GM21786 (cell line): ENCODE data around the gene SPACA9.

ENCODE experiments used
- ATAC-seq: cut with Tn5 transposase; IDR thresholded peaks from one replicate; pipeline ENCODE4 v1.9.1; 2021; ENCODE audit not compliant: unreplicated experiment

Gene SPACA9

DNA sequence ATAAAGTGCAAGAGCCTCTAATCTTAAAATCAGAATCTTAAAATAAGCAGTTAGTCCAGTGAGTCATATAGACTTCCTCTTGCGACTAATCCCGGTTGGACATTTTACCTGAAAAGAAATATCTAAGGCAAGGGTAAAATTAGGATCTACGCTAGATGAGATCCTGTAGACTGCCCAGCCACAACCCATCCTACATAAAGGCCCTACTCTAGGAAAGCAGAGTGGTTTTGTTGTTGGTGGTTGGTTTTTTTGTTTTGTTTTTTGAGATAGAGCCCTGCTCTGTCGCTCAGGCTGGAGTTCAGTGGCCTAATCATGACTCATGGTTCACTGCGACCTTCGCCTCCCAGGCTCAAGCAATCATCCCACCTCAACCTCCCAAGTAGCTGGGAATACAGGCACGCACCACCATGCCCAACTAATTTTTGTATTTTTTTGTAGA, 58.8 kb downstream of the SPACA9 start:
- no peak for ATAC-seq

DNA sequence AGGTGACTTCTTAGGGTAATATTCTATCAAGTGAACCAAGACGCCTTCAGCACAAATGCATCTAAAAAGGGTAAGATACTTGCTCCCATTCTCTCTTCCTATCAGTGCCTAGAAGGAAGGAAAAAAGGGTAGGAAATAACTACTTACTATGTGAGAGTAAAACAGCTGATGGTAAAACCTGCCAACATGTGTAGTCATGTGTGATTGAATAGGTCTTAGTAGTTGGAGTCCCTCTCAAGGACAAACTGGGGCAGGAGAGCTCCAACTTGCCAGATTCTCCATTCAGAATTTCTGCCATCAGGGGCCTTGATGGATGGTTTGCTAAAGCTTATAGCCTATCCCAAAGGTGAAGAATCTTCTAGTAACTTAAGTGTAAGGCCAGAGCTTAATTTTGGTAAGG, 60.5 kb downstream of the SPACA9 start:
- no peak for ATAC-seq
